HuH-7.5 (cell line): ENCODE data around the gene SUZ12.
"Not testable (repeated sequence)": the region's sequence is repeated elsewhere in the genome, so short reads cannot be mapped to it uniquely, and the experiment has no call there.

Experiments used
- DNase-seq: peaks from one replicate; pipeline ENCODE4 v3.0.0; 2011; ENCODE audit warnings: low spot score

SUZ12 gene

GRCh38 chr17:31936615-31937609, at the start of gene SUZ12:
SUZ12 (plus strand) TSS chr17:31937007; CDS start chr17:31937247, 240 bp downstream.
- DNase-seq, result not testable (repeated sequence)

- no peak for DNase-seq
Measured at GRCh38 chr17:31888124-31888523, 48.7 kb upstream of the SUZ12 start.

- DNase-seq, result no peak
Measured at GRCh38 chr17:31900877-31901276, 35.9 kb upstream of the SUZ12 start.

GRCh38 chr17:31902693-31903092, 34.1 kb upstream of the SUZ12 start:
- DNase-seq, result no peak

- DNase-seq, result no peak
Measured at GRCh38 chr17:31903401-31903800, 33.4 kb upstream of the SUZ12 start.

GRCh38 chr17:31907342-31907962, 29.4 kb upstream of the SUZ12 start:
- DNase-seq, result no peak

- no peak for DNase-seq
Measured at GRCh38 chr17:31908386-31908785, 28.4 kb upstream of the SUZ12 start.

GRCh38 chr17:31912705-31913104, 24.1 kb upstream of the SUZ12 start:
- DNase-seq, result not testable (repeated sequence)

GRCh38 chr17:31915456-31916100, 21.2 kb upstream of the SUZ12 start:
- no peak for DNase-seq

GRCh38 chr17:31916491-31917064, 20.2 kb upstream of the SUZ12 start:
- DNase-seq, result no peak

- no peak for DNase-seq
Measured at GRCh38 chr17:31917065-31917529, 19.7 kb upstream of the SUZ12 start.

- DNase-seq, result not testable (repeated sequence)
Measured at GRCh38 chr17:31917721-31918120, 19.1 kb upstream of the SUZ12 start.

GRCh38 chr17:31918701-31919128, 18.1 kb upstream of the SUZ12 start:
- DNase-seq, result no peak

GRCh38 chr17:31919802-31920525, 16.8 kb upstream of the SUZ12 start:
- no peak for DNase-seq

GRCh38 chr17:31926100-31926729, 10.6 kb upstream of the SUZ12 start:
- DNase-seq, result no peak

GRCh38 chr17:31931756-31932155, 5.1 kb upstream of the SUZ12 start:
- DNase-seq, result no peak

- DNase-seq, result no peak
Measured at GRCh38 chr17:31935512-31935911, 1.3 kb upstream of the SUZ12 start.

GRCh38 chr17:31937926-31938641, 1.3 kb downstream of the SUZ12 start:
- DNase-seq, result not testable (repeated sequence)

- not testable (repeated sequence) for DNase-seq
Measured at GRCh38 chr17:31941916-31942315, 5.1 kb downstream of the SUZ12 start.

- not testable (repeated sequence) for DNase-seq
Measured at GRCh38 chr17:31942396-31942795, 5.6 kb downstream of the SUZ12 start.
